Inferior parietal cortex (tissue), 1 donor: Measurements from ENCODE around the gene SLC9B2.

Experiments used
- DNase-seq: peaks from one replicate; pipeline ENCODE4 v3.0.0-alpha.2; 2016; ENCODE audit errors: extremely low spot score

The SLC9B2 gene

GRCh38 chr4:103075894-103076746, 441 bp downstream of the SLC9B2 start:
- DNase-seq = peak; percentile 59

GRCh38 chr4:103075435-103075893, 1.1 kb downstream of the SLC9B2 start:
- peak; percentile 43 for DNase-seq

- no peak for DNase-seq
These were observed 1.7 kb downstream of the SLC9B2 start for GRCh38 chr4:103074744-103075434.

GRCh38 chr4:103073792-103074438, 2.6 kb downstream of the SLC9B2 start:
- DNase-seq = no peak

GRCh38 chr4:103067841-103068547, 8.6 kb downstream of the SLC9B2 start:
- DNase-seq = no peak

GRCh38 chr4:103060453-103061148, 16.0 kb downstream of the SLC9B2 start:
- no peak for DNase-seq

GRCh38 chr4:103054030-103054429, 22.5 kb downstream of the SLC9B2 start:
- DNase-seq = no peak

GRCh38 chr4:103052779-103053178, 23.8 kb downstream of the SLC9B2 start:
- DNase-seq = no peak

GRCh38 chr4:103052145-103052544, 24.4 kb downstream of the SLC9B2 start:
- DNase-seq = no peak

GRCh38 chr4:103050736-103051436, 25.7 kb downstream of the SLC9B2 start:
- DNase-seq = no peak

- peak; percentile 44 for DNase-seq
These were observed 29.9 kb downstream of the SLC9B2 start for GRCh38 chr4:103046416-103047290.

GRCh38 chr4:103044183-103044582, 32.4 kb downstream of the SLC9B2 start:
- DNase-seq = no peak

GRCh38 chr4:103036169-103036568, 40.4 kb downstream of the SLC9B2 start:
- no peak for DNase-seq

- no peak for DNase-seq
These were observed 44.0 kb downstream of the SLC9B2 start for GRCh38 chr4:103032574-103032973.

- no peak for DNase-seq
These were observed 45.8 kb downstream of the SLC9B2 start for GRCh38 chr4:103030791-103031190.

GRCh38 chr4:103029300-103029699, 47.3 kb downstream of the SLC9B2 start:
- no peak for DNase-seq

GRCh38 chr4:103026868-103027267, 49.7 kb downstream of the SLC9B2 start:
- no peak for DNase-seq

GRCh38 chr4:103024996-103025395, 51.6 kb downstream of the SLC9B2 start:
- no peak for DNase-seq

GRCh38 chr4:103021120-103021519, 55.4 kb downstream of the SLC9B2 start:
- DNase-seq = no peak
